K562 (cell line): Measurements from ENCODE around the gene TELO2. TPM values are rescaled to one million over a fixed set of nuclear protein-coding genes. Genes with fewer than 3 reads are reported as not detected.

Experiments used
- CBFA2T2 ChIP-seq: fragments of 450-650 bp; conservative IDR thresholded peaks from 2 replicates; pipeline ENCODE4 v1.6.1; 2017; ENCODE audit warnings: mild to moderate bottlenecking
- CREB5 ChIP-seq: fragments of 250-450 bp; sonication (Bioruptor Pico); IDR thresholded peaks from 2 replicates; pipeline ENCODE4 v1.5.0; 2020; ENCODE audit warnings: mild to moderate bottlenecking
- FOXP1 ChIP-seq: sonication (generic); formaldehyde crosslinking; IDR thresholded peaks from 2 replicates; pipeline ENCODE4 v1.8.0; 2022; ENCODE audit warnings: mild to moderate bottlenecking, missing genetic modification reagents
- GATAD2B ChIP-seq: fragments of 450-650 bp; IDR thresholded peaks from 2 replicates; pipeline ENCODE4 v1.6.1; 2017; ENCODE audit warnings: mild to moderate bottlenecking, borderline replicate concordance
- HMG20B ChIP-seq: fragments of 250-450 bp; sonication (Bioruptor Pico); IDR thresholded peaks from 2 replicates; pipeline ENCODE4 v1.5.0; 2021; ENCODE audit warnings: mild to moderate bottlenecking
- HOXB6 ChIP-seq: fragments of 250-450 bp; sonication (Bioruptor Pico); IDR thresholded peaks from 2 replicates; pipeline ENCODE4 v1.5.1; 2022; ENCODE audit warnings: mild to moderate bottlenecking, borderline replicate concordance
- MXI1 ChIP-seq: IDR thresholded peaks from 2 replicates; pipeline ENCODE4 v1.6.1; 2011; ENCODE audit warnings: low read depth, mild to moderate bottlenecking, improper control_type of control experiment, low read length
- NCOA4 ChIP-seq: fragments of 450-650 bp; IDR thresholded peaks from 2 replicates; pipeline ENCODE4 v1.6.1; 2018; ENCODE audit warnings: mild to moderate bottlenecking; ENCODE audit not compliant: partially characterized antibody
- PCBP2 ChIP-seq: fragments of 200-400 bp; formaldehyde crosslinking; IDR thresholded peaks from 2 replicates; pipeline ENCODE4 v1.6.1; 2018; ENCODE audit warnings: low read length, low read depth, mild to moderate bottlenecking, moderate library complexity; ENCODE audit not compliant: poor library complexity, severe bottlenecking
- PHF21A ChIP-seq: fragments of 450-650 bp; IDR thresholded peaks from 2 replicates; pipeline ENCODE4 v1.6.1; 2017; ENCODE audit warnings: low read depth, borderline replicate concordance
- RBM39 ChIP-seq: fragments of 200-400 bp; formaldehyde crosslinking; optimal IDR thresholded peaks from 2 replicates; pipeline ENCODE3; 2018; ENCODE audit warnings: low read depth, low read length
- SNIP1 ChIP-seq: fragments of 450-650 bp; IDR thresholded peaks from 2 replicates; pipeline ENCODE4 v1.7.1; 2017; ENCODE audit warnings: low read depth, mild to moderate bottlenecking
- SRSF1 ChIP-seq: fragments of 200-400 bp; formaldehyde crosslinking; IDR thresholded peaks from 2 replicates; pipeline ENCODE4 v1.6.1; 2017; ENCODE audit warnings: mild to moderate bottlenecking, low read depth, low read length, moderate library complexity
- TEAD4 ChIP-seq, 2 experiments: sonication (generic) in 1 of 2; formaldehyde crosslinking in 1 of 2; IDR thresholded peaks; 2 replicates each; pipeline versions ENCODE4 v1.6.1 to v1.8.0; 2012 to 2022; ENCODE audit warnings: borderline replicate concordance in 1 of 2, inconsistent platforms in 1 of 2, low read length in 1 of 2, mild to moderate bottlenecking in 1 of 2, missing genetic modification reagents in 1 of 2
- THRAP3 ChIP-seq: fragments of 450-650 bp; IDR thresholded peaks from 2 replicates; pipeline ENCODE4 v1.6.1; 2016; ENCODE audit warnings: mild to moderate bottlenecking, inconsistent platforms, borderline replicate concordance
- ZFP1 ChIP-seq: fragments of 450-650 bp; formaldehyde crosslinking; IDR thresholded peaks from 2 replicates; pipeline ENCODE4 v1.4.0; 2020; ENCODE audit warnings: mild to moderate bottlenecking, mixed read lengths
- ZNF696 ChIP-seq: fragments of 250-450 bp; sonication (Bioruptor Pico); conservative IDR thresholded peaks from 2 replicates; pipeline ENCODE4 v1.4.0; 2020; ENCODE audit warnings: mild to moderate bottlenecking, moderate library complexity
- ZNF699 ChIP-seq: fragments of 250-450 bp; sonication (Bioruptor Pico); IDR thresholded peaks from 2 replicates; pipeline ENCODE4 v1.8.0; 2021; ENCODE audit warnings: mild to moderate bottlenecking, moderate library complexity; ENCODE audit not compliant: insufficient replicate concordance
- ZNF75A ChIP-seq: fragments of 450-650 bp; formaldehyde crosslinking; IDR thresholded peaks from 2 replicates; pipeline ENCODE4 v1.4.0; 2020; ENCODE audit warnings: mild to moderate bottlenecking
- polyA plus RNA-seq, 8 experiments: library from polyadenylated mRNA; depleted of rRNA in 4 of 8; stranded (reverse) in 5 of 8; unstranded in 3 of 8; fragments of >200 nt; fragmentation: Nextera tagmentation in 2 of 8; fragmentation: Illumina TruSeq in 1 of 8; extraction: Ambion mirVana in 2 of 8; extraction: Trizol in 1 of 8; gene quantifications; 2 replicates each; pipeline versions ENCODE4 v1.2.1 to v1.2.3, GENCODE V29; 2011 to 2014; ENCODE audit warnings: inconsistent platforms in 1 of 8, missing spikeins in 1 of 8
- total RNA-seq, 7 experiments: library from RNA; depleted of rRNA in 6 of 7; stranded (reverse); fragments of >200 nt in 6 of 7; fragmentation: Illumina TruSeq in 2 of 7; extraction: Trizol in 2 of 7; gene quantifications; 2 replicates each; pipeline versions ENCODE4 v1.2.1 to v1.2.3, GENCODE V29; 2011 to 2021; ENCODE audit warnings: low replicate concordance in 1 of 7
- TF ChIP-seq, protein P1 (sequence below): sonication (generic); formaldehyde crosslinking; IDR thresholded peaks from 2 replicates; pipeline ENCODE4 v1.8.0; 2022; ENCODE audit warnings: mild to moderate bottlenecking, missing genetic modification reagents
- TF ChIP-seq, protein P2 (sequence below): sonication (generic); formaldehyde crosslinking; IDR thresholded peaks from 2 replicates; pipeline ENCODE4 v1.5.0; 2020; ENCODE audit warnings: missing genetic modification reagents
- TF ChIP-seq, protein P3 (sequence below): fragments of 450-650 bp; formaldehyde crosslinking; IDR thresholded peaks from 2 replicates; pipeline ENCODE4 v1.4.0; 2022; ENCODE audit warnings: missing genetic modification characterization
- TF ChIP-seq, protein P4 (sequence below): sonication (generic); formaldehyde crosslinking; IDR thresholded peaks from 2 replicates; pipeline ENCODE4 v1.8.1; 2023; ENCODE audit warnings: mild to moderate bottlenecking, missing genetic modification reagents, moderate library complexity

TELO2 gene
- total and polyA plus RNA-seq, 9 of the 15 experiments (the other 6 are each of a cell fraction or from before 2014, with no cell fraction given), result 0.51 to 91.8 (median 14.5) TPM

- TF ChIP-seq CREB5 (CRISPR knock-in tag) (no peak), SRSF1 (no peak), THRAP3 (no peak), ZFP1 (no peak), FOXP1 (CRISPR knock-in tag) (peak; percentile 94; the same call in 1 of the 2 replicates), TEAD4 (IDR thresholded peaks at IDR 0.05; ENCODE audit: low read length) (peak; percentile 10; the same call in 1 of the 2 replicates), TEAD4 (CRISPR knock-in tag; IDR thresholded peaks at IDR 0.05; ENCODE audit: borderline replicate concordance) (no peak), MXI1 (peak; percentile 34; the same call in 1 of the 2 replicates), ZNF699 (CRISPR knock-in tag) (no peak), RBM39 (no peak), NCOA4 (no peak), ZNF696 (CRISPR knock-in tag) (no peak), GATAD2B (peak; percentile 67; the same call in 1 of the 2 replicates), PHF21A (no peak), ZNF75A (no peak), HOXB6 (CRISPR knock-in tag) (no peak; the same call in 1 of the 2 replicates), CBFA2T2 (no peak), PCBP2 (no peak), SNIP1 (no peak), HMG20B (CRISPR knock-in tag) (no peak)
- TF ChIP-seq, protein P1, sequence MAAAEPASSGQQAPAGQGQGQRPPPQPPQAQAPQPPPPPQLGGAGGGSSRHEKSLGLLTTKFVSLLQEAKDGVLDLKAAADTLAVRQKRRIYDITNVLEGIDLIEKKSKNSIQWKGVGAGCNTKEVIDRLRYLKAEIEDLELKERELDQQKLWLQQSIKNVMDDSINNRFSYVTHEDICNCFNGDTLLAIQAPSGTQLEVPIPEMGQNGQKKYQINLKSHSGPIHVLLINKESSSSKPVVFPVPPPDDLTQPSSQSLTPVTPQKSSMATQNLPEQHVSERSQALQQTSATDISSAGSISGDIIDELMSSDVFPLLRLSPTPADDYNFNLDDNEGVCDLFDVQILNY (CRISPR knock-in tag), result no peak
- TF ChIP-seq, protein P2, sequence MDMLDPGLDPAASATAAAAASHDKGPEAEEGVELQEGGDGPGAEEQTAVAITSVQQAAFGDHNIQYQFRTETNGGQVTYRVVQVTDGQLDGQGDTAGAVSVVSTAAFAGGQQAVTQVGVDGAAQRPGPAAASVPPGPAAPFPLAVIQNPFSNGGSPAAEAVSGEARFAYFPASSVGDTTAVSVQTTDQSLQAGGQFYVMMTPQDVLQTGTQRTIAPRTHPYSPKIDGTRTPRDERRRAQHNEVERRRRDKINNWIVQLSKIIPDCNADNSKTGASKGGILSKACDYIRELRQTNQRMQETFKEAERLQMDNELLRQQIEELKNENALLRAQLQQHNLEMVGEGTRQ (CRISPR knock-in tag), result peak; percentile 46; the same call in 1 of the 2 replicates
- TF ChIP-seq, protein P3, sequence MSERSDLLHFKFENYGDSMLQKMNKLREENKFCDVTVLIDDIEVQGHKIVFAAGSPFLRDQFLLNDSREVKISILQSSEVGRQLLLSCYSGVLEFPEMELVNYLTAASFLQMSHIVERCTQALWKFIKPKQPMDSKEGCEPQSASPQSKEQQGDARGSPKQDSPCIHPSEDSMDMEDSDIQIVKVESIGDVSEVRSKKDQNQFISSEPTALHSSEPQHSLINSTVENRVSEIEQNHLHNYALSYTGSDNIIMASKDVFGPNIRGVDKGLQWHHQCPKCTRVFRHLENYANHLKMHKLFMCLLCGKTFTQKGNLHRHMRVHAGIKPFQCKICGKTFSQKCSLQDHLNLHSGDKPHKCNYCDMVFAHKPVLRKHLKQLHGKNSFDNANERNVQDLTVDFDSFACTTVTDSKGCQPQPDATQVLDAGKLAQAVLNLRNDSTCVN, result no peak
- TF ChIP-seq, protein P4, sequence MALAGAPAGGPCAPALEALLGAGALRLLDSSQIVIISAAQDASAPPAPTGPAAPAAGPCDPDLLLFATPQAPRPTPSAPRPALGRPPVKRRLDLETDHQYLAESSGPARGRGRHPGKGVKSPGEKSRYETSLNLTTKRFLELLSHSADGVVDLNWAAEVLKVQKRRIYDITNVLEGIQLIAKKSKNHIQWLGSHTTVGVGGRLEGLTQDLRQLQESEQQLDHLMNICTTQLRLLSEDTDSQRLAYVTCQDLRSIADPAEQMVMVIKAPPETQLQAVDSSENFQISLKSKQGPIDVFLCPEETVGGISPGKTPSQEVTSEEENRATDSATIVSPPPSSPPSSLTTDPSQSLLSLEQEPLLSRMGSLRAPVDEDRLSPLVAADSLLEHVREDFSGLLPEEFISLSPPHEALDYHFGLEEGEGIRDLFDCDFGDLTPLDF (CRISPR knock-in tag), result no peak
Observed at GRCh38 chr16:1492923-1493745, at the start of gene TELO2 (continued).
